ENCODE results near the gene XBP1. TPM values are rescaled to one million over a fixed set of nuclear protein-coding genes. Genes with fewer than 3 reads are reported as not detected.

XBP1 gene
- total and polyA plus RNA-seq, 2 of the 13 experiments (the other 11 are each of a cell fraction or from before 2014, with no cell fraction given), result 416 to 427 TPM

- TF ChIP-seq, protein P1, sequence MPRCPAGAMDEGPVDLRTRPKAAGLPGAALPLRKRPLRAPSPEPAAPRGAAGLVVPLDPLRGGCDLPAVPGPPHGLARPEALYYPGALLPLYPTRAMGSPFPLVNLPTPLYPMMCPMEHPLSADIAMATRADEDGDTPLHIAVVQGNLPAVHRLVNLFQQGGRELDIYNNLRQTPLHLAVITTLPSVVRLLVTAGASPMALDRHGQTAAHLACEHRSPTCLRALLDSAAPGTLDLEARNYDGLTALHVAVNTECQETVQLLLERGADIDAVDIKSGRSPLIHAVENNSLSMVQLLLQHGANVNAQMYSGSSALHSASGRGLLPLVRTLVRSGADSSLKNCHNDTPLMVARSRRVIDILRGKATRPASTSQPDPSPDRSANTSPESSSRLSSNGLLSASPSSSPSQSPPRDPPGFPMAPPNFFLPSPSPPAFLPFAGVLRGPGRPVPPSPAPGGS (CRISPR knock-in tag; IDR thresholded peaks at IDR 0.05), result peak; percentile 91
- peak; percentile 48; the same call in 1 of the 2 replicates for TF ChIP-seq RARA (CRISPR knock-in tag; IDR thresholded peaks at IDR 0.05)
- peak; percentile 91; the same call in 1 of the 2 replicates for TF ChIP-seq KDM5B (CRISPR knock-in tag; IDR thresholded peaks at IDR 0.05; ENCODE audit: borderline replicate concordance)
- TF ChIP-seq ZNF367 (CRISPR knock-in tag; IDR thresholded peaks at IDR 0.05; ENCODE audit: borderline replicate concordance), result no peak
- TF ChIP-seq ZNF674 (CRISPR knock-in tag; IDR thresholded peaks at IDR 0.05; ENCODE audit: low read depth), result 0 out of 2 replicates have a peak, but pooled peaks have one; percentile 89
- no peak for TF ChIP-seq SMARCE1 (IDR thresholded peaks at IDR 0.05; ENCODE audit: borderline replicate concordance)
- peak; percentile 71 for TF ChIP-seq THAP11 (CRISPR knock-in tag; IDR thresholded peaks at IDR 0.05)
- no peak for TF ChIP-seq ELF3 (CRISPR knock-in tag; IDR thresholded peaks at IDR 0.05)
- peak; percentile 21; the same call in 1 of the 2 replicates for TF ChIP-seq RELA (CRISPR knock-in tag; IDR thresholded peaks at IDR 0.05)
- no peak for TF ChIP-seq ZNF7 (CRISPR knock-in tag; IDR thresholded peaks at IDR 0.05)
- peak; percentile 85 for TF ChIP-seq ZNF446 (CRISPR knock-in tag; IDR thresholded peaks at IDR 0.05)
- TF ChIP-seq, protein P2, sequence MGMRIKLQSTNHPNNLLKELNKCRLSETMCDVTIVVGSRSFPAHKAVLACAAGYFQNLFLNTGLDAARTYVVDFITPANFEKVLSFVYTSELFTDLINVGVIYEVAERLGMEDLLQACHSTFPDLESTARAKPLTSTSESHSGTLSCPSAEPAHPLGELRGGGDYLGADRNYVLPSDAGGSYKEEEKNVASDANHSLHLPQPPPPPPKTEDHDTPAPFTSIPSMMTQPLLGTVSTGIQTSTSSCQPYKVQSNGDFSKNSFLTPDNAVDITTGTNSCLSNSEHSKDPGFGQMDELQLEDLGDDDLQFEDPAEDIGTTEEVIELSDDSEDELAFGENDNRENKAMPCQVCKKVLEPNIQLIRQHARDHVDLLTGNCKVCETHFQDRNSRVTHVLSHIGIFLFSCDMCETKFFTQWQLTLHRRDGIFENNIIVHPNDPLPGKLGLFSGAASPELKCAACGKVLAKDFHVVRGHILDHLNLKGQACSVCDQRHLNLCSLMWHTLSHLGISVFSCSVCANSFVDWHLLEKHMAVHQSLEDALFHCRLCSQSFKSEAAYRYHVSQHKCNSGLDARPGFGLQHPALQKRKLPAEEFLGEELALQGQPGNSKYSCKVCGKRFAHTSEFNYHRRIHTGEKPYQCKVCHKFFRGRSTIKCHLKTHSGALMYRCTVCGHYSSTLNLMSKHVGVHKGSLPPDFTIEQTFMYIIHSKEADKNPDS (CRISPR knock-in tag; IDR thresholded peaks at IDR 0.05), result no peak; the same call in 1 of the 2 replicates
- 0 out of 2 replicates have a peak, but pooled peaks have one; percentile 22 for TF ChIP-seq ETV5 (CRISPR knock-in tag; IDR thresholded peaks at IDR 0.05; ENCODE audit: borderline replicate concordance)
- TF ChIP-seq ZKSCAN5 (CRISPR knock-in tag; IDR thresholded peaks at IDR 0.05), result no peak
- no peak for TF ChIP-seq HOXA5 (CRISPR knock-in tag; IDR thresholded peaks at IDR 0.05)
- TF ChIP-seq ARID4A (CRISPR knock-in tag; IDR thresholded peaks at IDR 0.05; ENCODE audit: borderline replicate concordance), result peak; percentile 88
- peak; percentile 86; the same call in 1 of the 2 replicates for TF ChIP-seq GLI4 (CRISPR knock-in tag; IDR thresholded peaks at IDR 0.05; ENCODE audit: borderline replicate concordance)
- peak; percentile 75 for TF ChIP-seq ZNF781 (CRISPR knock-in tag; IDR thresholded peaks at IDR 0.05; ENCODE audit: borderline replicate concordance, not compliant biosample characterization)
- TF ChIP-seq ZNF256 (CRISPR knock-in tag; conservative IDR thresholded peaks at IDR 0.05), result 0 out of 2 replicates have a peak, but pooled peaks have one; percentile 41
- TF ChIP-seq SRSF4 (IDR thresholded peaks at IDR 0.05; ENCODE audit: low read depth, low read length, poor library complexity, severe bottlenecking), result peak; percentile 95
- peak; percentile 52; the same call in 1 of the 2 replicates for TF ChIP-seq ZNF232 (CRISPR knock-in tag; IDR thresholded peaks at IDR 0.05; ENCODE audit: borderline replicate concordance)
- TF ChIP-seq HIVEP1 (CRISPR knock-in tag; IDR thresholded peaks at IDR 0.05), result peak; percentile 74; the same call in 1 of the 2 replicates
- TF ChIP-seq RORA (CRISPR knock-in tag; IDR thresholded peaks at IDR 0.05), result no peak
Observed at GRCh38 chr22:28800308-28801041, at the start of gene XBP1 (continued).

Data from HepG2 (cell line).